GM18507 (cell line): ENCODE data around the gene ITGB8.

Experiments used
- DNase-seq: peaks from one replicate; pipeline ENCODE4 v3.0.0; 2011; ENCODE audit warnings: low read depth; ENCODE audit not compliant: insufficient read length; ENCODE audit errors: extremely low spot score
- FAIRE-seq: peaks from 2 replicates; lab custom pipeline; 2011; peaks lifted over from hg19 to GRCh38; lab: Jason Lieb, UNC

The ITGB8 gene

DNA sequence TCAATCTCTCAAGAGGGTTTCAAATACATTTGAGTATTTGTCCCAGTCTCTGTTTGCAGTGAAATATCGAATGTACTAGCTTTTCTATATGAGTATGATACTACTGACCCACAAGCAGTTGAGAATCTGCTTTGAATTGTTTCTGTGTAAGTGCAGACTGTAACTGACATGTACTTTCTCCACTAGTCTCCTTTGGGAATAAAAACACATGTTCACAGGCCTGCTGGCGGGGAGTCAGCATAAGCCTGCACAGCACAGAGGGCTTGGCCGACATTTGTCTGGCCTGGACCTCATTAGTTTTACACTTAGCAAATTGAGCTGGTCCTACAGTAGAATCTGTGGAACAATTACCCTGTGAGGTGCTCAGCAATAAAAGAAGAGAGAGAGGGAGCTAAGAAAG lies 72.6 kb downstream of the ITGB8 start:
- no peak for DNase-seq
- no peak for FAIRE-seq

GRCh38 chr7:20404320-20404719 lies 73.6 kb downstream of the ITGB8 start:
- no peak for DNase-seq
- FAIRE-seq = no peak

DNA sequence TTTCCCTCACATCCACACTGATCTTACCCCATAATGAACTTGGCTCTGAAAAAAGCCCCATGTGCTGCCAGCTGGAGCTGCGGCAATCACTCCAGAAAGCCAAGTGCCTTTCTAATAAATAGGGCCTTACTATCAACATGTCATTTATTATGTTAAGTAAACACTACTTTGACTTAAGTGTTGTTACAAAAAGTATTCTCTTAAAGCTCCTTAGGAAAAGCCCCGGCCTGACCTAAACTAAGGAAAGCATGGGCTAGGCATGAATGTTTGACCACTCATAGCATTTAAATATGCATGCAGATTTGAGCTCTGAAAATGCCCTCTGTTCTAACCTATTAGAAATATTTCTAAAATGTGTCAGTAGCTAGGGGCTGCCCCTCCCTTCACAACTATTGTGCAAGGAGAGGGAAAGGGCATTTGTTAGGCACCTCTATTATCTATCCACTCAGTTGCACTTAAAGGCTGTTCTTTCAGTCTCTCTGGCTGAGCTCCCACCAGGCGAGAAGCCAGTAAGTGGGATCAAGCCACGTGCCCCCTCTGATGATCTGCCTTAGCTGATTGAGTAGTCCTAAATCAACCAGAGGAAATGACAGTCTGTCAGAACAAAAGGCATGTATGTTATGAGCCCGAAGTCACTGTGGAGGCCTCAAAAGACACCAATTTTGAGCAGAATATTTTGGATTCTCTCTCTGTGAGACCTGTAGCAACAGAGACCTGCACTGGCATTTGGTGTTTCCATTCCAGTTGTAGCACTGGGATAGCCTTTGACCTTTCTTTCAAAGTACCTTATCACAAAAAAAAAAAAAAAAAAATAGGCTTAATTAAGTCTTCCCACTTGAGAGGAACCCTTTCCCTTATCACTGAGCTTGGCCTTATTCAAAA lies 77.1 kb downstream of the ITGB8 start:
- FAIRE-seq = peak; percentile 36
- DNase-seq = no peak

- DNase-seq = no peak
- FAIRE-seq = no peak
These were observed 77.7 kb downstream of the ITGB8 start for GRCh38 chr7:20408467-20408826.

DNA sequence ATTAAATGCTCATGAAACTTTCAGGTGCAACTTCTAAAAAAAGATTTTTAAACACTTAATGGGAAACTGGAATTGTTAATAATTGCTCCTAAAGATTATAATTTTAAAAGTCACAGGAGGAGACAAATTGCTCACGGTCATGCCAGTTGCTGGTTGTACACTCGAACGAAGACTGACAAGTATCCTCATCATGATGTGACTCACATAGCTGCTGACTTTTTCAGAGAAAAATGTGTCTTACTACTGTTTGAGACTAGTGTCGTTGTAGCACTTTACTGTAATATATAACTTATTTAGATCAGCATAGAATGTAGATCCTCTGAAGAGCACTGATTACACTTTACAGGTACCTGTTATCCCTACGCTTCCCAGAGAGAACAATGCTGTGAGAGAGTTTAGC lies 79.3 kb downstream of the ITGB8 start:
- no peak for FAIRE-seq
- no peak for DNase-seq

- FAIRE-seq = no peak
- no peak for DNase-seq
These were observed 80.7 kb downstream of the ITGB8 start for GRCh38 chr7:20411372-20411771.

- DNase-seq (no peak), FAIRE-seq (no peak)
These were observed 81.3 kb downstream of the ITGB8 start for GRCh38 chr7:20412032-20412431.

DNA sequence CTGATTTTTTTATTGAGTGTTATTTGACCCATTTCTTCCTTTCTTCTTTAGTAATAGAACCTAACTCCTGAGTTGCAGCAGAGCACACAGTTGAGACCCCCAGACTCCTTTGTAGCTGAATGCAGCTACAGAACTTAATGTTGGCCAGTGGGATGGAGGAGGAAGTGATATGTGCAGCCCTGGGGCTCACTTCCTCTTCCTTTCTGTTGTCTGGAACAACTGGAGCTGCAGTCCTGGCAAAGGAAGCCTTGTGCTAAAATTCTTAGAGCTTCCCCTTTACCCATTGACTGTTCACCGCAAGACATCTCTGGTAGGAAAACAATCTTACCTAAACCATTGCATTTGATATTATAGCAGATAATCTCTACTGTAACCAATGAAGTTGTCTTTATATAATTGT lies 86.6 kb downstream of the ITGB8 start:
- no peak for FAIRE-seq
- DNase-seq = no peak

GRCh38 chr7:20417675-20418382 lies 87.1 kb downstream of the ITGB8 start:
- FAIRE-seq = no peak
- no peak for DNase-seq

- FAIRE-seq = no peak
- no peak for DNase-seq
These were observed 93.8 kb downstream of the ITGB8 start for GRCh38 chr7:20424500-20424899.

- DNase-seq = no peak
- FAIRE-seq = no peak
These were observed 100.0 kb downstream of the ITGB8 start for GRCh38 chr7:20430664-20431063.

DNA sequence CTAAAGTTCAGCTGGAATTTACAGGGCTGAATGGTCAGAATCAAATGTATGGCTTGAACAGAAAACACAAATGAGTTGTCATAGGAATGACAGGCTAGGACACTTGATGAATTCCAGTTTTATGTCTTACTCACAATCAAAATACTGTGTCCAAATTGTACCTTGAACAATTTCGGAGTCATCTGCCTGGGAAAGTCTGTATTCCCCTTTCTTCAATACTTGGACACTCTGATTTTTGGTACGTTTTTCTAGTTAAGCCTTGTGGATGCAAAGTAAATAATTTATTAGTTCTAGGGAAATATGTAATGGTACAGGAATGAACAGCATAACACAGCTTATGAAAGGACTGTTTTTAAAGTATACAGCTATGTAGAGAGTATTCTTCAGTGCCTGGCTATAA lies 100.4 kb downstream of the ITGB8 start:
- no peak for FAIRE-seq
- DNase-seq = no peak

- FAIRE-seq (peak; percentile 35), DNase-seq (no peak)
These were observed 101.4 kb downstream of the ITGB8 start for GRCh38 chr7:20432071-20432470.

DNA sequence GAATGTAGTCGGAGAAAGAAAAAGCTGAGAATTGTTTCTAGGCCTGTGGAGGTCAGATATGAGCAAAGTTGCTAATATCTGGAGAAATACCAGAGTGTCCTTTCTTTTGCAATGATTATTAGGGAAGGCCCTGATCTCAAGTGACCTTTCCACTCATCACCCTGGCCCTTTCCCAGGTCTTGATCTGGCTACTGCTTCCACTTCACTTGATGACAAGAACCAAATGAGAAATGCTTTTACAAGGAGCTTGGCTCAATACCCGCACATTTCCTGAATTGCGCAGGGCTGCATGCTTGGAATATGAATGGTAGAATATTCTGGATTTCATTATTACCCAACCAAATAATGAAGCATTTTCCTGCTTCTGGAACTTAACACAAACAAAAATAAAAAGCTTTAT lies 104.6 kb downstream of the ITGB8 start:
- DNase-seq (no peak), FAIRE-seq (no peak)

GRCh38 chr7:20438248-20438647 lies 107.5 kb downstream of the ITGB8 start:
- FAIRE-seq (peak; percentile 5), DNase-seq (no peak)

DNA sequence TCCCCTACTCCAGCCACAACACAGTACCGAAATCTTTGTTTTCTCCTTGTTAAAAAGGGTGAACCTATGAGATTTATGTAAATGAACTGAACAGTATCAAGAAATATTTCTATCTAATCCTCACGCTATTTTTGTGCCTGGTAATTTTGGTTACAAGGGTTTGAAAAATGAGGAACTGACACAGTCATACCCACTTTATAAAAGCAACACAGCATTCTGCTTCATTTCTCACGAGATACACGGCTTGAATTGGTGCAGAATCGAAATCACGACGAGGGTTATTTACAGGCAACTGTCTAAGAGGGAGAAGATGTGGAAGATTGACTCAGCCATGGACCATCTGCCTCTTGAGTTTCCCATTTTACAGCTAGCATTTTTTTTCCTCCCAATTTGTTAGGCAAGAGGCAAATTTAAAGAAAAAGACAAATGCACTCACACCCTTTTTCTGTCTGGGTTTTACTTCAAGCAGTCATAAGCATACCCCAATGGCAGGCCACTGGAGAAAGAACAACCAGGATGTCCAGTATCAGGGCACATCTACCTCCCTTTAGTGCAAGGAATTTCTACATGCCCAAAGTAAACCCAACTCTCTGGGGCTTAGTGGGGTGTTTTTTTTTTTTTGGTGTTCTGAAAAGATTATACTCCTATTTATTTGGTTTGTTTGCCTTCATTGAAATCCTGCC lies 108.1 kb downstream of the ITGB8 start:
- FAIRE-seq (peak; percentile 86), DNase-seq (peak; percentile 28)

DNA sequence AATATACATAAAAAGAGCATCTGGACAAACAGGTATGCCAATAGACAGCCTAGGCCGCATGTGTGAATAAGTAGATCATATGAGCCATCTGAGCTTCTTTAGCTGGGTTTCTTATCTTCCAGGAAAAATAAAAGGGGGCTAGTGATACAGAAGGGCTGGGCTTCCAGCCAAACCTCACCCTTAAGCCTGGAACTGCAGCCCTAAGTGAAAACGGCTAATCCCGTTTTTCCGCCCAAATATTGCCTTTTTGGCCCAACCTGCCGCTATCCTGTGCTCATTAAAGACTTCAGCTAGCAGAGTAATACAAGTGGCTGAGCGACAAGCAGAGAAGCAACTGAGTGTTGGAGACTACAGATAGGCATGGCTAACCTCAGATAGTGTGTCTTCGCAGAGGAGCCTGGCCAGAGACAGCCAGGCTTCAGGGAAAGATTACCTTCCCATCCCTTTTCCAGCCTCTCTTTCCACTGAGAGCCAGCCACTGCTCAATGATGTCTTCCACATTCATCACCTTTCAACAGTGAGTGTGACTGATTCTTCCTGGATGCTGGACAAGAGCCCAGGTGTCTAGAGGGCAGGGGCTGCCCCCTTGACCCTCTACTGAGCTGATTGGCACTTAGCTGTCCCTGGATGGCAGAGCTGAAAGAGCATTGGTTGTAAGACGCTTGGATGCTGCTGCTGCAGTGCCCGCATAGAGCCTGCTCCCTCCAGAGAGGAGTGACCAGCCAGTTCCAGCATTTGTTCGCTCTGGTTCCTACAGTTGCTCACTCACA lies 108.9 kb downstream of the ITGB8 start:
- DNase-seq (no peak), FAIRE-seq (no peak)

DNA sequence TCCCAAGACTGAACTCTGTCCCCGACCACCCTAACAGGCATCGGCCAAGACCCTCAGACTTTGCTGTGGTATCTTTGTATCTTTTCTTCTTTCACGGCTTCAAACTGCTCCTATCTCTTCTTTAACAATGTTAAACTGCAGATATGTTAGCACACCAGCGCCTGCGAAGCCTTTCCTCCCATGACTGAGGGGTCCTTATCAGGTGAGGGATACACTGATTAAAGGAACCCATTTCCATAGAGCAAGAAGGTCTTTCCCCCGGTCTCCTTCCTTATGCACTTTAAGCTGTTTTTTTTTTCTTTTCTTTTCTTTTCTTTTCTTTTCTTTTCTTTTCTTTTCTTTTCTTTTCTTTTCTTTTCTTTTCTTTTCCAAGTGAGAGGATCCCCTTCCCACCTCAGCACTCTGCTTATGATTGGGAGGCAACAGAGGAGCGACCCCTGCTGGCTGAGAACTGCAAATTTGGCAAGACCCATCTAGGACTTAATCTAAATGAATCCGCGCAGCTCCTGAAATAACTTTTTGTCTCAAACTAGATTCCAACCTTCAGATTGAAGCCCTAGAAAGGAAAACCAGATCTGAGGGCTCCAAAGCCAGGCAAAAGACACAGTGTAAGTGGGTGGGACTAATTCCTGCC lies 109.9 kb downstream of the ITGB8 start:
- FAIRE-seq (no peak), DNase-seq (no peak)

DNA sequence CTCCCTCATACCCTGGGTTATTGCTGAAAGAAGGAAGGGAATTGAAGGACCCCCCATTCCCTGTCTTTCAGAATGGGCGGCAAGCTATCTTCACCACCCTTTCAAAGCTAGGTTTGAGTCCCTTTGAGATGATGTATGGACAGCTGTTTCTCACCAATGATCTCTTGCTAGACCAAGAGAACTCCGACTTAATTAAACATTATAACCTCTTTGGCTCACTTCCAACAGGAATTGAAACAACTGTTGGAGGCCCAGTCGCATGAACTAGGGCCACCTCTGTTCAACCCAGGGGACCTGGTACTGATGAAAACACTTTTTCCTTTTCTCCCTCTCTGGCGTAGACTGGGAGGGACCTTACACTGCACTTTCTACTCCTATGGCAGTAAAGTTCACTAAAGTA lies 110.6 kb downstream of the ITGB8 start:
- FAIRE-seq = no peak
- DNase-seq = no peak
